RWPE1 (cell line): Measurements from ENCODE around the gene FCSK.

Source experiments
- CTCF ChIA-PET: fragments of 350-600 bp; sonication (Branson Sonifier 250); formaldehyde crosslinking; extraction: SDS; loops from one replicate; lab custom pipeline; 2021; lab: Yijun Ruan, JAX
- POLR2A ChIA-PET: fragments of 400-600 bp; formaldehyde crosslinking; extraction: SDS; loops from one replicate; lab custom pipeline; 2020; ENCODE audit warnings: antibody characterized with exemption; ENCODE audit not compliant: low non-redundant PET; lab: Yijun Ruan, JAX
- DNase-seq: peaks from one replicate; pipeline ENCODE4 v3.0.0; 2012; ENCODE audit warnings: low spot score
- H3K27ac ChIP-seq: fragments of 450-650 bp; 2 replicates; pipeline ENCODE4 v1.5.1; 2017
- CTCF ChIP-seq: fragments of 450-650 bp; conservative IDR thresholded peaks from 2 replicates; pipeline ENCODE4 v1.5.1; 2017; ENCODE audit warnings: low read depth, mild to moderate bottlenecking

Gene FCSK

DNA sequence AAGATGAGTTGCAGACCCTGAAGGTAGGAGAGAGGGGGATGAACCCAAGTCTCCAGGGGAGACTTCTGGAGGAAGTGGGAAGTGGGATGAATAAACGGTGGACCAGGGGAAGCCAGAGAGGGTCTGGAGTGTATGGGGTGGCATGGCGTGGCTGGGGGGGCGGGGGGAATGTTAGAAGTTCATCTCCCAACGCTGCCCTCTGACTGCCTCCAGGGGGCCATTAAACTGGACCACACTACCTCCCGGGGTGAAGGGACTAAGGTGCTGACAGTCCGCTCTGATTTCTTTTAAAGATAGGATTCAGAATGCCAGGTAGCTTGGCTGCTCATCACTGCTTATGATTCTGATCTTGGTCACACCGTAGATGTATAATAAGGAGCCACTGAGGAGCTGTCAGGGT, 36.7 kb upstream of the FCSK start:
- CTCF ChIA-PET: no interaction called here
- H3K27ac ChIP-seq: no peak overlapping the region
- TF ChIP-seq CTCF: no peak
- POLR2A ChIA-PET: no interaction called here
- no peak for DNase-seq

DNA sequence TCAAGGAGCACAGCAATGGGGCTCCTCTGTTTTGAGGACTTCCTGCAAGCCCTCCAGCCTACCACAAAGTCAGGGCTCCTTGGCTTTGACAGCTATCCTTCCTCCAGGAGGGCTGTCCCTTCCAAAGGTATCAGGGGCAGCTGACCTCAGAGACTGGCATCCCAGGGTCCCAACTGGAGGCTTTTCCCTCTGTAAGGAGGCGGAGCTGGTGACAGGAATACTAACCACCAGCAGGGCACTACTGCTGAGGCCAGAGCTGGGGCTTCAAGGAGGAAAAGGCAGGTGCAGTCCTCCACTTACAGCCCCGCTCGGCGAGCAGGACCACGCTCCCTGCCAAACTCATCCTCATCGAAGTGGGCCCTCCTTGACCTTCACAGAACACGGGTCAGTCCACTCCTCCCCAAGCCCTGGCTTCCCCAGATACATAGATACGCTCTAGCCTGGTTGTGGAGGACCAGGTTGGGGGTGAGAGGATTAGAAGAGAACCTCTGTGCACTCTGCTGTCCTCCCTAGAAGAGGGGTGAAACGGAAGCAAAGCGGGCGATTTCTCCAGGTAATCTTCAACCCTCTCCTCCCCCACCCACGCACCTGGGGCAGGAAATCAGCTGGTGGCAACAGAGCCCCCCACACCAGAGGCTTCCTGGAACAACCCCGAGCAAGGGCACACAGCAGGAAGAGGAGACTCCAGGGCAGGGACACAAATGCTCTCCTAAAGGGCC, 36.0 kb upstream of the FCSK start:
- peak overlapping the region; percentile 1; the same call in 1 of the 2 replicates for H3K27ac ChIP-seq
- ChIA-PET CTCF (interaction anchor here (1.3 kb wide), 1 partner anchor 27 kb away, joined by 4 read pairs; no protein-coding TSS in a partner anchor), POLR2A (no interaction called here)
- no peak for DNase-seq
- no peak for TF ChIP-seq CTCF

DNA sequence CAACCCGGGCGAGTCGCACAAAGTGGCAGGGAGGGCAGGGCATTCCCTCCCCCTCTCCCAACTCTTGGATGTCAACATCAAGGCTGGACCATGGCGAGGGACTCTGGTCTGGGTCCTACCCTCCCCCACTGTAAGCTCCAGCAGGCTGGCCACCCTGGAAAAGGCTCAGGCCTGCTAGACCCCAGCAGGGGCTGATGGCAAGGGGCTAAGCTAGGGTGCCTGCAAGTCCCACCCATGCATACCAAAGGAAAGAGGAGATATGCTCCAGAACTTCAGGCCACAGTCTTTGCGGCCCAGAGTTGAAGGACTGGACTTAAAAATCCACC, 35.4 kb upstream of the FCSK start:
- ChIA-PET POLR2A (no interaction called here), CTCF (interaction anchor here (1.3 kb wide), 1 partner anchor 28 kb away, joined by 4 read pairs; no protein-coding TSS in a partner anchor)
- peak overlapping the region; percentile 1; the same call in 1 of the 2 replicates for H3K27ac ChIP-seq

DNA sequence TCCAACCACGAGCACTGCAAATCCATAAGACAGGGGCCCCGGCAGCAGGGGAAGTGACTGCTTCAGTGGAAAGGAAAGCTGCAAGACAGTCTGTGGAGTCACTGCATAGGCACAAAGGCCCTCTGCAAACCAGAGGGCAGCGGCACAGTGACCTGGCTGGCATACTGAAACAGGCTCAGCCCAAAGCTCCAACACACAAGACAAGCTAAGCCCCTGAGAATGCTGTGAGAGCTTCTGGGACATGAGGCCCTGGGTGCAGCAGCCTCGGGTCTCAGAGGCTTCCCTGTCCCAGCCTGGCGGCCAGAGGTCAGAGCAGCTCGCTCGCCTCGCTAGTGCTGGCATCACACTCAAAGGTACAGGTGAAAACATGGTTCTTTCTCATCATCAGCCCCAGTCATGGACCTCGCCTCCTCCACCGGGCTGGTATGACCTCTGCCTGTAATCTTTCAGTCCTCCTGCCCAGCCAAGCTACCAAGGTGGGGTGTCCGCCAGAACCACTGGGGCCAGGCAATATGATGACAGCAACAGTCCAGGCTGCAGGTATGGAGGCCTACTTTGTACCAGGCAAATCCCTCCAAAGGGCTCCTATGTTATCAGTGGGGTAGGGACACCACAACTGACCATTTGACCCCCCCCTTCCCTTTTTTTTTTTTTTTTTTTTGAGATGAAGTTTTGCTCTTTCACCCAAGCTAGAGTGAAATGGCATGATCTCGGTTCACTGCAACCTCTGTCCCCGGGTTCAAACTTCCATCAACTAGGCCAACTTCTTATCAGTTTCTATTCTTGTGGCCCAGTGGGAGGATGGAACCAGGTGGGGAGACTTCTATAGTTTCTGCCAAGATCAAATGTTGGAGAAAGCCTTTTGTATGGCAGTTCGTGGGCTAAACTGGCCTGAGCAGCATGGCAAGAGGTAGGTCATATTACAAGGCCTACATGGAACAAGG, 34.7 kb upstream of the FCSK start:
- POLR2A ChIA-PET: no interaction called here
- CTCF ChIA-PET: interaction anchor here (1.3 kb wide), 1 partner anchor 28 kb away, joined by 4 read pairs; no protein-coding TSS in a partner anchor
- H3K27ac ChIP-seq: no peak overlapping the region
- no peak for DNase-seq
- TF ChIP-seq CTCF: no peak

More for the DNA sequence above, 35.4 kb upstream of the FCSK start:
- TF ChIP-seq CTCF: no peak
- no peak for DNase-seq

GRCh38 chr16:70421014-70421413, 33.4 kb upstream of the FCSK start:
- H3K27ac ChIP-seq: no peak overlapping the region
- ChIA-PET POLR2A (interaction anchor here (0.5 kb wide), 1 partner anchor 10 kb away, joined by 3 read pairs; no protein-coding TSS in a partner anchor), CTCF (no interaction called here)
- TF ChIP-seq CTCF: no peak
- no peak for DNase-seq
